ENCODE results near the gene SLC39A3.

- no peak for TF ChIP-seq CTCF (IDR thresholded peaks at IDR 0.05; ENCODE audit: low read depth, low read length, poor library complexity, severe bottlenecking)
- TF ChIP-seq EZH2phosphoT487 (IDR thresholded peaks at IDR 0.05; ENCODE audit: borderline replicate concordance, low read length) = no peak
Measured at GRCh38 chr19:2722541-2723344, 17.1 kb downstream of the SLC39A3 start.

Data from DOHH2 (cell line).